Naive B cell (primary cell): Measurements from ENCODE around the gene ATG4B. TPM values are rescaled to one million over a fixed set of nuclear protein-coding genes. Genes with fewer than 3 reads are reported as not detected.

ENCODE experiments used
- ATAC-seq, 2 donors: fragments of 150-1000 bp; cut with Tn5 transposase; 2 replicates each; pipeline ENCODE4 v1.10.0; 2021; ENCODE audit warnings: low read depth in 2 of 2, mild to moderate bottlenecking in 2 of 2, moderate library complexity in 2 of 2
- DNase-seq: peaks from one replicate; pipeline ENCODE4 v3.0.0; 2022
- H3K27ac Mint-ChIP-seq, 6 donors: one replicate each; pipeline ENCODE4 v1.8.0; 2020 to 2022; ENCODE audit warnings: mild to moderate bottlenecking in 6 of 6, mixed read lengths in 6 of 6, moderate library complexity in 5 of 6, inconsistent platforms in 2 of 6
- H3K27me3 Mint-ChIP-seq, 3 donors: one replicate each; pipeline ENCODE4 v1.8.0; 2021 to 2022; ENCODE audit warnings: mixed read lengths in 3 of 3, mild to moderate bottlenecking in 1 of 3
- H3K36me3 Mint-ChIP-seq, 2 donors: one replicate each; pipeline ENCODE4 v1.8.0; 2020 to 2022; ENCODE audit warnings: mixed read lengths in 2 of 2, inconsistent platforms in 1 of 2, mild to moderate bottlenecking in 1 of 2
- H3K4me1 Mint-ChIP-seq, 3 donors: one replicate each; pipeline ENCODE4 v1.8.0; 2020 to 2022; ENCODE audit warnings: mixed read lengths in 3 of 3, inconsistent platforms in 1 of 3, mild to moderate bottlenecking in 1 of 3, moderate library complexity in 1 of 3
- H3K4me3 Mint-ChIP-seq, 8 donors: one replicate each; pipeline ENCODE4 v1.8.0; 2020 to 2022; ENCODE audit warnings: mild to moderate bottlenecking in 8 of 8, mixed read lengths in 8 of 8, moderate library complexity in 8 of 8, inconsistent platforms in 2 of 8
- H3K9me3 Mint-ChIP-seq, 7 donors: one replicate each; pipeline ENCODE4 v1.8.0; 2020 to 2022; ENCODE audit warnings: mixed read lengths in 7 of 7, mild to moderate bottlenecking in 5 of 7, inconsistent platforms in 2 of 7, moderate library complexity in 1 of 7
- polyA plus RNA-seq, 6 donors: library from polyadenylated mRNA; unstranded; fragments of 300-500 nt; fragmentation: Illumina TruSeq; gene quantifications; one replicate each; pipeline ENCODE4 v1.2.3, GENCODE V29; 2021; ENCODE audit warnings: low read depth in 6 of 6

The ATG4B gene
- polyA plus RNA-seq, 6 donors from 2014 or later = 61.5 to 74.6 (median 64.5) TPM

DNA sequence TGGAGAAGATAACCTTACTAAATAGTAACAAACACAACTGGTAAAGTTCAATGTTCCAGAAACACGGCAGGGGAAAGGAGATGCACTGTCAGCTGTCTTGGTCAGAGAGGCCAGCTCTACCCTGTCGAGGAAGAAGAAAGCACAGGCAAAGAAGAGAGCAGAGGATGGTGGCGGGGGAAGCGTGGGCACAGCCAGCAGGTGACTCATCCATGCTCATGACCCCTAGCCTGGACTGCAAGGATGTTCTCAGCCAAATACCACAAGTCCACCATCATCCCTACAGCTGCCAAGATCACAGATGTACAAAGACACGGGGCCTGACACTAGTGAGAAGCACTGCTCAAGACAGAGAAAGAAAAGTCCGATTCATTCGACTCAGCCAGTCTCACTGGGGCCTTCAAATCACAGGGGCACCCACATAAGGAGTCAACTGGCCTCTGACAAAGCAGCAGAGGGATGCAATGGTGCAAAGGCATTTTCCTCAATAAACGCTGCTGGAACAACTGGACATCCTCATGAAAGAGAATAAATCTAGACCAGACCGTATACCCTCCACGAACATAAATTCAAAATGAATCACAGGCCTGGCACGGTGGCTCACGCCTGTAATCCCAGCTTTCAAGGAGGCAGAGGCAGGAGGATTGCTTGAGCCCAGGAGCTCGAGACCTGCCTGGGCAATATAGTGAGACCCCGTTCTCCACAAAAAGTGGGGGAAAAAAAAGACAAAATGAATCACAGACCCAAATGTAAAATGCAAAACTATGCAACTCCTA lies 43.5 kb downstream of the ATG4B start:
- ATAC-seq (no peak), DNase-seq (no peak)
- peaks cover 3 to 5% (median 5%) of the 10 kb centered on the region in 3 donors for H3K4me1 Mint-ChIP-seq
- no peak overlapping the region for H3K27ac Mint-ChIP-seq
- H3K27me3 Mint-ChIP-seq = no peaks in the 10 kb centered on the region
- no peaks in the 10 kb centered on the region for H3K36me3 Mint-ChIP-seq
- peak overlapping the region in 1 of 8 donors; percentile 48 for H3K4me3 Mint-ChIP-seq
- no peaks in the 10 kb centered on the region for H3K9me3 Mint-ChIP-seq

DNA sequence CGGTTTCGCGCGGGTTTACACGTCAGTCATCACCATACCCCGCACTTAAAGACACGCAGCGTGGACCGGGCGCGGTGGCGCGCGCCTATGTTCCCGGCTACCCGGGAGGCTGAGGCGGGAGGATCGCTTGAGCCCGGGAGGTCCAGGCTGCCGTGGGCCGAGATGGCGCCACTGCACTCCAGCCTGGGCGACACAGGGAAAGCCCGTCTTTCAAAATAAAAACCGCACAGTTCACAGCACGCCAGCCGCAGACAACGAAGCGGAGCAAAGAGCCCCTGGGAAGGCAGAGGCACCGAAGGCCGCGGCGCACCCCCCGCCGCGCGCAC lies 48.8 kb downstream of the ATG4B start:
- H3K36me3 Mint-ChIP-seq = no peaks in the 10 kb centered on the region
- H3K27me3 Mint-ChIP-seq = no peaks in the 10 kb centered on the region
- no peaks in the 10 kb centered on the region for H3K9me3 Mint-ChIP-seq
- DNase-seq (no peak), ATAC-seq (peak in 1 of 2 donors; percentile 7)
- H3K27ac Mint-ChIP-seq = peak overlapping the region in 4 of 6 donors; percentile 12 to 86 (median 48)
- peak overlapping the region; percentile 78 to 95 (median 91) for H3K4me3 Mint-ChIP-seq
- H3K4me1 Mint-ChIP-seq = peaks cover 17 to 34% (median 19%) of the 10 kb centered on the region in 3 donors

DNA sequence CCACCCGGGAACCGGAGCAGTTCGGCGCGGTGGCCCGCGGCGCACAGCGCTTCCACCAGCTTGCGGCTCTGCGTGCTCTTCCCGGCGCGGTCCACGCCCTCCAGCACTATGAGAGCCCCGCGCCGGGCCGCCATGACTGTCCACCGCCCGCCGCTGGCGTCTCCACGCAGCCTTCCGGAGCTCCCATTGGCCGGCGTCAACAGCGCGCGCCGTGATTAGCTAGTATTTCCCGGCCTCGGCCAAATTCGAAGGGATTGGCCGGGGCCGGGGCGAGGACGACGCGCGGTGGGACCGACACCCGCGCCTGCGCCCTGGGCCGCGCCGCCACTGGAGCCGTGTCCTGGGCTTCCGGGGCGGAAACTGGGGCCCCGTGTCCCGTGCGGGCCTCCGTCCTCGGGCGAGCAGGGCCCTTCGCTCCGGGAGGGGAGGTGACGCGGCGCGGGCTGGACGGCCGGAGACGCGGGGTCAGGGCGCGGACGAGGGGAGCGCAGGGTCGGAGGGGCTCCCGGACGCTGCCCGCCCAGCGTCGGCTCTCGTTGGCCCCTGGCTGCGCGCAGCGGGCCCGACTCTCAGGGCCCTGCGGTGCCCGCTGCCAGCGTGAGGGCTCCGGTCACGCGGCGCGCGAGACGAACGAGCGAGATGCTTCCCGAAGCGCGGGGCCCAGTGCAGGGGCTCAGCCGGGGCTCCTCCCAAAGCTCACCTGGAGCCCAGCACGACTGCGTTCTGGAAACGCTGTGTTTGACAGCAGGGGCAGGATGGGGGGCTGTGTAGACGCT lies 49.3 kb downstream of the ATG4B start, which contains the start of gene DTYMK:
Gene DTYMK, minus strand, starts transcription at position 166 of the 776 bp plus-strand sequence. Its CDS starts 32 bp downstream, at position 134.
- DNase-seq (peak; percentile 98), ATAC-seq (peak; percentile 91 to 94)
- H3K27me3 Mint-ChIP-seq = no peaks in the 10 kb centered on the region
- H3K4me3 Mint-ChIP-seq = peak within 1 kb of the TSS; percentile 89 to 96 (median 92)
- peaks cover 17 to 38% (median 19%) of the 10 kb centered on the region in 3 donors for H3K4me1 Mint-ChIP-seq
- H3K9me3 Mint-ChIP-seq = no peaks in the 10 kb centered on the region
- peak within 1 kb of the TSS; percentile 86 to 98 (median 92) for H3K27ac Mint-ChIP-seq
- no peaks in the 10 kb centered on the region for H3K36me3 Mint-ChIP-seq

DNA sequence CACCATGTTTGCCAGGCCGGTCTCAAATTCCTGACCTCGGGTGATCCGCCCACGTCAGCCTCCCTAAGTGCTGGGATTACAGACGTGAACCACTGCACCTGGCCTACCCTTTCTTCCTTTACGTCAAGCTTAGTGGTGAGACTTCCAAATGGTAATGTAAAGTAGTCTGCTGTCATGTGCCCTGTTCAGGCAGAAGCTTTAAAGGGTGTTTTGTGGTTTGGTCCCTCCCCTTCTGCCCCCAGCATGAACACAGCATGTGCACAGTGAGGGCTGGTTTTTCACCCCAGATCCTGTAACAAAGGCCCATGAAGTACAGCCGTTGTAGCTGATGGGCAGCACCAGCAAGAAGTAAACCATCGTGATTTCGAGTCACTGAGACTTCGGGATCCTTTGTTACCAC lies 51.8 kb downstream of the ATG4B start:
- DNase-seq = no peak
- peak overlapping the region in 2 of 6 donors; percentile 38 to 79 for H3K27ac Mint-ChIP-seq
- H3K4me1 Mint-ChIP-seq = peaks cover 17 to 36% (median 19%) of the 10 kb centered on the region in 3 donors
- H3K27me3 Mint-ChIP-seq = no peaks in the 10 kb centered on the region
- H3K4me3 Mint-ChIP-seq = peak overlapping the region in 5 of 8 donors; percentile 18 to 95 (median 56)
- H3K9me3 Mint-ChIP-seq = no peaks in the 10 kb centered on the region
- ATAC-seq = no peak
- no peaks in the 10 kb centered on the region for H3K36me3 Mint-ChIP-seq

DNA sequence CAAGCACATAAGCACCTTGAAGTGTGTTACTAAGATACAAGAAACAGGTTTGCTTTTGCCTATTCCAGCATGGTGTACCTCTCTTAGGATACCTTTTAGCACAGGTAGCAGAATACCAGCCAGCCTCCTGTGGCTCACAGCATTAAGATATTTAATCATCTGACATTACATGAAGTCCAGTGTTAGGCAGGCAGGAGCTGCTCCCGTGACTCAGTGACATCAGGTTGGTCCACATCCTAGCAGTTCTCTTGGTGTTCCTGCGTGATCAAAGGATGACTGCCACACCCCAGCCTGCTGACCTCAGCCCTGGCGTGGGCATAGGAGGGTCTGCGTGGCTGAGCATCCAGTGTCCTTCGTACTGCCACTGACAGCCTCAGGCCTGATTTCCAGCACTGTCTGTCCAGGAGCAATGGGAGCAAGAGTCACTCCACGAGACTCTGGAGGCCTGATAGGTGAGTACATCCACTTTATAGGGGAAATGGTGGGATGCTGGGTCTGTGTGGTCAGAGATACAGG lies 52.8 kb downstream of the ATG4B start:
- Mint-ChIP-seq H3K4me3 (no peak overlapping the region), H3K27ac (peak overlapping the region in 1 of 6 donors; percentile 33), H3K4me1 (peaks cover 17 to 36% (median 19%) of the 10 kb centered on the region in 3 donors), H3K36me3 (no peaks in the 10 kb centered on the region), H3K9me3 (no peaks in the 10 kb centered on the region), H3K27me3 (no peaks in the 10 kb centered on the region)
- DNase-seq (no peak), ATAC-seq (no peak)

DNA sequence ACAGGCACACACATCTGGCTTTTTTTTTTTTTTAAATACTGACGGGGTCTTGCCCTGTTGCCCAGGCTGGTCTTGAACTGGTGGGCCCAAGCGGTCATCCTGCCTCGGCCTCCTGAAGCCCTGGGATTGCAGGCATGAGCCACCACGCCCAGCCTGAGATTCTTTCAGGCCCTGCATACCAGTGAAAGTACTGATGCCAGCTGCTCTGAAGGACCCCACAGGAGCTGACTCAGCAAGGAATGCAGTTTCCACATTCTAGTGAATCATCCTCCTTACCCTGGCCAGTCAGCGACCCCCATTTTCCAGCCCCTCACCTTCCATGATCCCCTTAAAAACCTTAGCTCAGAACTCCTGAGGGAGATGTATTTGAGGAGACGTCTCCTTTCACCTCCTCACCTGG lies 55.0 kb downstream of the ATG4B start:
- Mint-ChIP-seq H3K4me1 (peaks cover 12 to 27% (median 14%) of the 10 kb centered on the region in 3 donors), H3K4me3 (no peak overlapping the region), H3K27ac (peak overlapping the region in 1 of 6 donors; percentile 87), H3K9me3 (no peaks in the 10 kb centered on the region), H3K36me3 (no peaks in the 10 kb centered on the region), H3K27me3 (no peaks in the 10 kb centered on the region)
- DNase-seq = no peak
- no peak for ATAC-seq

DNA sequence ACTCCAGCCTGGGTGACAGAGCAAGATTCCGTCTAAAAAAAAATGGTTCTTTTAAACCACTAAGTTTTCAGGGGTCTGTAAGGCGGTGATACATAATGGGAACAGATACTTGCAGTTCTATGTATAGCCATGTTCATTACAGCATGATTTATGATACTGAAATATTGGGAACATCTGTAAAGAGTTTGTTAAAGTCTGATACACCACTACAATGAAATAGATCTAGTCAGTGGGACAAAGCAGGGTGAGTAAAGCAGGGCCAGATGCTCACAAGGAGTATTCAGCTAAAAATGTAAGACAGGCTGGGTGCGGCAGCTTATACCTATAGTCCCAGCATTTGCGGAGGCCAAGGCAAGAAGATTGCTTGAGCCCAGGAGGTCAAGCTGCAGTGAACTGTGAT lies 58.2 kb downstream of the ATG4B start:
- ATAC-seq (no peak), DNase-seq (no peak)
- Mint-ChIP-seq H3K27ac (peak overlapping the region in 1 of 6 donors; percentile 30), H3K9me3 (no peaks in the 10 kb centered on the region), H3K4me3 (no peak overlapping the region), H3K27me3 (no peaks in the 10 kb centered on the region), H3K4me1 (peaks cover 0 to 14% (median 10%) of the 10 kb centered on the region in 3 donors), H3K36me3 (no peaks in the 10 kb centered on the region)

DNA sequence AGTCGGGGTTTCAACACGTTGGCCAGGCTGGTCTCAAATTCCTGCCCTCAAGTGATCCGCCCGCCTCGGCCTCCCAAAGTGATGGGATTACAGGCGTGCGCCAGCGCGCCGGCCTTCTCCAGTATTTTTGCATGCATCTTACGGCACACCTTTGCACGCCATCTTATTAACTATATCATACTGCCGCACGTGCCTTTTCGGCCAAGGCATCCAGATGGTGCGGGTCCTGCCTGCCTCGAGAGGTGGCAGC lies 63.6 kb downstream of the ATG4B start:
- Mint-ChIP-seq H3K36me3 (peaks cover 6 to 7% of the 10 kb centered on the region in 2 donors), H3K9me3 (no peaks in the 10 kb centered on the region), H3K4me1 (peaks cover 15 to 35% (median 27%) of the 10 kb centered on the region in 3 donors), H3K27me3 (no peaks in the 10 kb centered on the region), H3K27ac (peak overlapping the region; percentile 72 to 98 (median 96)), H3K4me3 (peak overlapping the region; percentile 81 to 95 (median 92))
- ATAC-seq (no peak), DNase-seq (no peak)

DNA sequence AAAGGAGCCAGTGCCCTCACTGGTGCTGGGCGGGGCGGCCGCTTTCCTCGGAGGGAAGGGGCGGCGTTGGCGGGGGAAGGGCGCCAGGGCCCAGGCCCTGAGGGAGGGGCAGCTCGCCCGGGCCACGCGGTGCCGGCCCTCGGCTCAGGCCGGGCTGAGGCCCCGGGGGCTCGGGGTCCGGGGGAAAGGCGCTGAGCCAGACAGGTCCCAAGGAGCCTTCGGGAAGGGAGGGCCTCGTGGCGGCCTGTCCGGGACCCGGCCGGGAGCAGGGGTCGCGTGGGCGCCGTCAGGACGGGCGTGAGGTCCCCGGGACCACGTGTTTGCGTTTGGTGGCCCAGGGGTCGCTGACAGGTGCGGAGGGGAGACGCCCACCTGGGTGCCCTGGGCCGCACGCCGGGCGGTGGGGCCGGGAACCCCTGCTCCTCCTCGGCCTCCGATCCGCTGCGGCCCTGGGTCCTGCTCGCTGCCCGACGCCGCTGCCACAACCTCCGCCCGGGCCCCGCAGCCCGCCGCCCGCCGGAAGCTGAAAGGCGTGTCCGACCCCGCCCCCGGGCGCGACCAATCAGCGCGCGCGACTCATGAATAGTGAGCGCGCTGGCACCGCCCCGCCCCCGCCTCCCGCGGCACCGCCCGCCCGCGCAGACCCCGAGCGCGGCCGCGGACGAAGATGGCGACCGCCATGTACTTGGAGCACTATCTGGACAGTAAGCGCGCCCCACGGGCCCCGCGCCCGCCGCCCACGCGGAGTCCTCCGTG lies 64.1 kb downstream of the ATG4B start, which contains the start of gene ING5:
Gene ING5, plus strand, starts transcription at position 641 of the 756 bp plus-strand sequence. Its CDS starts 27 bp downstream, at position 668.
- DNase-seq = peak; percentile 97
- H3K4me1 Mint-ChIP-seq = peaks cover 15 to 37% (median 28%) of the 10 kb centered on the region in 3 donors
- peak; percentile 69 to 70 for ATAC-seq

DNA sequence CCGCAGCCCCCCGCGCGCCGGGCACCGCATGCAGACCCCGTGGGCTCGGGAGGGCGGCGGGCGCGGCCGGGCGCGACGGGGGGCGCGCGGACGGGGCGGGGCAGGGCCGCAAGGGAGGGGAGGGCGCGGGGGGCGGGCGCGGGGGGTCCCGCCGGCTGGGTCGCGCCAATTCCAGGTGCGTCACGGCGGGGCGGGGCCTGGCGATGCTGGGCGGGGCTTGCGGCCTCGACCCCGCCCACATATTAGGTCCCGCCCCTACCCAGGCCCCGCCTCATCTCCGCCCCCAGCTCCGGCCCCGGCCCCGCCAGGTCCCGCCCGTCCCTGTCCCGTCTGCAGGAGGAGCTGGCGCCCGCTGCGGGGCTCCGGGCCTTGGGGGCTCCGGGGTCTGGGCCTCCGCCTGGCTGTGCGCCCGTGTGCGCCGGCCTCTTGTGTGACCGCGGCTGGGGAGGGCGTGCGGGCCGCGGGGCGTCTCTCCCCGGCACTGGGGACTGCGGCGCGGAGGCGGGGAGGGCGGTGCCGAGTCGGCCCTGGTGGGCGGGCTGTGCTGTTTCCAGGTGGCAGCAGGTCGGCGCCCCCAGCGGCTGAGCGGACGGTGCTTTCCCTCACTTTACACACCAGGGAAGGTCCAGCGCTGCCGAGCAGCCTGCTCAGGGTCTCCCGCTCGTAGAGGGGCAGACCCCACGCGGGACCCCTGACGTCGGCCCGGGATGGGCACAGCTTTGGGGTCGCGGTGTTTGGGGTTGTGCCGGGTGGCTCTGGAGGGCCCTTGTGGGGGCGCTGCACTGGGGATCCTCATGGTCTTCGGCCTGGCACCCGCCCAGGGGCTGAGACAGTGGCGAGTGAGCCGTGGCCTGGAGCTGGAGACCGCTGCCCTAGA lies 64.9 kb downstream of the ATG4B start:
- DNase-seq = peak; percentile 94

More for the DNA sequence above, 64.1 kb downstream of the ATG4B start, which contains the start of gene ING5:
- Mint-ChIP-seq H3K36me3 (peaks cover 9 to 11% of the 10 kb centered on the region in 2 donors), H3K27ac (peak within 1 kb of the TSS; percentile 72 to 98 (median 96)), H3K4me3 (peak within 1 kb of the TSS; percentile 83 to 95 (median 92)), H3K27me3 (no peaks in the 10 kb centered on the region), H3K9me3 (peaks cover 0 to 1% (median 0%) of the 10 kb centered on the region in 7 donors)

DNA sequence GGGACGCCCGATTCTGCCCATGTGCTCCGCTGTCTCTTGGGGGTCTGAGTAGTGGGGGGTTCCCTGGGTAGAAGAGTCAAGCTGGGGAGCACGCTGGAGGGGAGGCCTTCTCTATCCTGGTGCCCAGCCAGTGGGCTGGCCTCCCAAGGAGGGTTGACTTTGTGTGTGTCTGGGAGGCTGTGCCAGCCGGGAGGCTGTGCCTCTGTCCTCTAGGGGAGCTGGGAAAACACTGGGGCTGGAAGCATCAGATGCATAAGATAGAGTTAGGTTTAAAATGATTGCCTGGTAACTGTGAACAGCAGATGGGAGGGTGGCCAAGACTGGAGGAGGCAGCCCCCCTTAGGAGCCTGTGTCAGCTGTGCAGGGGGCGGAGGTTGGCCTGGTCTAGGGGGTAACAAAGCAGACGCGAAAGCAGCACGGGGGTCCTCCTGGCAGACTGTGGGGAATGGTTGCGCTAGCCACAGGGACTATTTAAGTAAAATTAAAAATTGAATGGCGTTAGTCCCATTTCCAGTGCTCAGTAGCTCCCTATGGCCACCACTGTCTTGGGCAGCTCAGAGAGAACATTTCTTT lies 65.6 kb downstream of the ATG4B start:
- peak overlapping the region; percentile 64 to 97 (median 86) for H3K27ac Mint-ChIP-seq
- H3K4me1 Mint-ChIP-seq = peaks cover 15 to 37% (median 24%) of the 10 kb centered on the region in 3 donors
- DNase-seq = no peak
- ATAC-seq = no peak
- H3K27me3 Mint-ChIP-seq = no peaks in the 10 kb centered on the region
- peaks cover 0 to 6% (median 0%) of the 10 kb centered on the region in 7 donors for H3K9me3 Mint-ChIP-seq
- peaks cover 9 to 14% of the 10 kb centered on the region in 2 donors for H3K36me3 Mint-ChIP-seq
- peak overlapping the region; percentile 83 to 92 (median 88) for H3K4me3 Mint-ChIP-seq

More for the DNA sequence above, 64.9 kb downstream of the ATG4B start:
- Mint-ChIP-seq H3K4me1 (peaks cover 15 to 37% (median 27%) of the 10 kb centered on the region in 3 donors), H3K9me3 (peaks cover 0 to 6% (median 0%) of the 10 kb centered on the region in 7 donors), H3K27me3 (no peaks in the 10 kb centered on the region), H3K27ac (peak overlapping the region; percentile 64 to 97 (median 89)), H3K4me3 (peak overlapping the region; percentile 83 to 92 (median 88)), H3K36me3 (peaks cover 9 to 13% of the 10 kb centered on the region in 2 donors)
- peak; percentile 64 to 67 for ATAC-seq

DNA sequence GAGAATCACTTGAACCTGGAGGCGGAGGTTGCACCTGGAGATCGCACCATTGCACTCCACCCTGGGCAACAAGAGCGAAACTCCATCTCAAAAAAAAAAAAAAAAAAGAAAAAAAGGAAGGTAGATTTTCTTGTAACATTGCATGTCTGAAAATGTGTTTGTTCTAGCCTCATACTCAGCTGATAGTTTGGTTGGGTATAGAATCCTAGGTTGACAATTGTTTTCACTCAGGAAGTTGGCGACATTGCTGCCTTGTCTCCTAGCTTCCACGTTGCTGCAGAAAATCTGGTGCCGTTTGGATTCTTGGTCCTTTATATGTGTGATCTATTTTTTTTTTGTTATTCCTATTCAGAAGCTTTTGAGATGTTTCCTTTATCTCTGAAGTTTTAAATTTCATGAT lies 69.0 kb downstream of the ATG4B start:
- Mint-ChIP-seq H3K9me3 (peaks cover 0 to 9% (median 0%) of the 10 kb centered on the region in 7 donors), H3K4me1 (peaks cover 15 to 22% (median 22%) of the 10 kb centered on the region in 3 donors), H3K27ac (no peak overlapping the region), H3K4me3 (no peak overlapping the region), H3K36me3 (peaks cover 29 to 31% of the 10 kb centered on the region in 2 donors), H3K27me3 (no peaks in the 10 kb centered on the region)
- no peak for DNase-seq
- ATAC-seq = no peak
